ENCODE measurements around the gene CATSPER3.

CATSPER3 gene

GRCh38 chr5:135059000-135059923 lies 91.6 kb downstream of the CATSPER3 start:
- H3K4me1 Mint-ChIP-seq = no peaks in the 10 kb centered on the region
- H3K9me3 Mint-ChIP-seq = no peaks in the 10 kb centered on the region
- H3K27ac Mint-ChIP-seq = no peak overlapping the region
- peaks cover 52% of the 10 kb centered on the region for H3K27me3 Mint-ChIP-seq
- CTCF ChIA-PET = interaction anchor here (1.4 kb wide), 1 partner anchor 366 kb away, joined by 4 read pairs; no protein-coding TSS in a partner anchor
- no peak for DNase-seq
- no peak overlapping the region for H3K4me3 Mint-ChIP-seq
- H3K36me3 Mint-ChIP-seq = no peaks in the 10 kb centered on the region

- DNase-seq = no peak
- H3K4me3 Mint-ChIP-seq = no peak overlapping the region
- CTCF ChIA-PET = no interaction called here
- H3K36me3 Mint-ChIP-seq = no peaks in the 10 kb centered on the region
- no peak overlapping the region for H3K27ac Mint-ChIP-seq
- H3K4me1 Mint-ChIP-seq = no peaks in the 10 kb centered on the region
- H3K27me3 Mint-ChIP-seq = peaks cover 53% of the 10 kb centered on the region
- no peaks in the 10 kb centered on the region for H3K9me3 Mint-ChIP-seq
These were observed 92.3 kb downstream of the CATSPER3 start for GRCh38 chr5:135060021-135060420.

- H3K27ac Mint-ChIP-seq = no peak overlapping the region
- no peak overlapping the region for H3K4me3 Mint-ChIP-seq
- H3K9me3 Mint-ChIP-seq = no peaks in the 10 kb centered on the region
- peaks cover 52% of the 10 kb centered on the region for H3K27me3 Mint-ChIP-seq
- CTCF ChIA-PET = no interaction called here
- H3K4me1 Mint-ChIP-seq = no peaks in the 10 kb centered on the region
- H3K36me3 Mint-ChIP-seq = no peaks in the 10 kb centered on the region
- DNase-seq = no peak
These were observed 93.3 kb downstream of the CATSPER3 start for GRCh38 chr5:135061001-135061400.
